Mammary epithelial cell (primary cell): ENCODE measurements around the gene ACTL8.

ENCODE experiments used
- EZH2 ChIP-seq: IDR thresholded peaks from 2 replicates; pipeline ENCODE4 v1.6.1; 2012; ENCODE audit warnings: low read length, inconsistent platforms, borderline replicate concordance
- TF ChIP-seq, protein P1 (sequence below), 2 donors: IDR thresholded peaks in 1 of 2; conservative IDR thresholded peaks in 1 of 2; 2 replicates each; pipeline ENCODE4 v1.5.1; 2011 to 2012; ENCODE audit warnings: inconsistent platforms in 2 of 2, low read length in 2 of 2, mild to moderate bottlenecking in 2 of 2, control low read depth in 1 of 2, low read depth in 1 of 2; ENCODE audit not compliant: insufficient read depth in 1 of 2; ENCODE audit errors: extremely low read depth in 1 of 2

GRCh38 chr1:17865912-17866739 lies 111.0 kb downstream of the ACTL8 start:
- TF ChIP-seq, protein P1, sequence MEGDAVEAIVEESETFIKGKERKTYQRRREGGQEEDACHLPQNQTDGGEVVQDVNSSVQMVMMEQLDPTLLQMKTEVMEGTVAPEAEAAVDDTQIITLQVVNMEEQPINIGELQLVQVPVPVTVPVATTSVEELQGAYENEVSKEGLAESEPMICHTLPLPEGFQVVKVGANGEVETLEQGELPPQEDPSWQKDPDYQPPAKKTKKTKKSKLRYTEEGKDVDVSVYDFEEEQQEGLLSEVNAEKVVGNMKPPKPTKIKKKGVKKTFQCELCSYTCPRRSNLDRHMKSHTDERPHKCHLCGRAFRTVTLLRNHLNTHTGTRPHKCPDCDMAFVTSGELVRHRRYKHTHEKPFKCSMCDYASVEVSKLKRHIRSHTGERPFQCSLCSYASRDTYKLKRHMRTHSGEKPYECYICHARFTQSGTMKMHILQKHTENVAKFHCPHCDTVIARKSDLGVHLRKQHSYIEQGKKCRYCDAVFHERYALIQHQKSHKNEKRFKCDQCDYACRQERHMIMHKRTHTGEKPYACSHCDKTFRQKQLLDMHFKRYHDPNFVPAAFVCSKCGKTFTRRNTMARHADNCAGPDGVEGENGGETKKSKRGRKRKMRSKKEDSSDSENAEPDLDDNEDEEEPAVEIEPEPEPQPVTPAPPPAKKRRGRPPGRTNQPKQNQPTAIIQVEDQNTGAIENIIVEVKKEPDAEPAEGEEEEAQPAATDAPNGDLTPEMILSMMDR (conservative IDR thresholded peaks at IDR 0.05 in 1 of 2, IDR thresholded peaks at IDR 0.05 in 1 of 2; ENCODE audit: extremely low read depth in 1 of 2, insufficient read depth in 1 of 2, low read depth in 1 of 2, low read length in 2 of 2): no peak
- TF ChIP-seq EZH2: no peak
